GM12873 (cell line): ENCODE results near the gene COMMD4.

Source experiments
- TF ChIP-seq, protein P1 (sequence below): IDR thresholded peaks from 2 replicates; pipeline ENCODE4 v1.5.1; 2012; ENCODE audit warnings: low read depth, mild to moderate bottlenecking, moderate library complexity, low read length, control low read depth; ENCODE audit not compliant: insufficient read depth; ENCODE audit errors: missing control alignments

COMMD4 gene

DNA sequence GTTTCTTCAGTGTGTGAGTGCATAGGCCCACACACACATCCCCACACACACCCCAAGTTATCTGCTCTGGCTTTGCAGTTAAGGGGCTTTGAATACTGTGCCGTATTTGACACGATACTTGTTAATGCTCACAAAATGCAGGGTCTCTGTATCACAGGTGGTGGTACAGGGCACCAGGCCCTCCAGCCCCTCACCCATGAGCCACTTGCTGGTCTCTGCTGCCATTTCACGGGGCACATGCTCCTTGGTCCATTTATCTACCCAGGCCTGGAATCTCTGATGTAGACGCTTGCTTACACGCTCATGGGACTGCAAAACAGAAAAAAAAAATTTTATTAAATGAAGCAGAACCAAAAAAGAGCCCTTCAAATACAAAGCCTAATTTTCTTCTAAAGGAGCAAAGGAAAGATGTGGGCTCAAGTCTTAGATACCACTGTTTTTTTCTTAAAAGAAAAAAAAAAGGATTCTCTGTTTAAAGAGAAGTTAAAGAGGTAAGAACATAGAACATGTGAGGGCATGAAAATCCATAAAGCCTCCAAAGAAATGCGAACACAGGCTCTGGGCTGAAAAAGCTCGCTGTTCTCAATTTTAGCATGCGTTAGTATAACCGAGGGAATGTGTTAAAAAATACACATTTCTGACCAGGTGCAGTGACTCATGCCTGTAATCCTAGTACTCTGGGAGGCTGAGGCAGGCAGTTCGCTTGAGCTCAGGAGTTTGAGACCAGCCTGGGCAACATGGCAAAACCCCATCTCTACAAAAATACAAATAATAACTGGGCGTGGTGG is 36.2 kb downstream of the COMMD4 start:
- TF ChIP-seq, protein P1, sequence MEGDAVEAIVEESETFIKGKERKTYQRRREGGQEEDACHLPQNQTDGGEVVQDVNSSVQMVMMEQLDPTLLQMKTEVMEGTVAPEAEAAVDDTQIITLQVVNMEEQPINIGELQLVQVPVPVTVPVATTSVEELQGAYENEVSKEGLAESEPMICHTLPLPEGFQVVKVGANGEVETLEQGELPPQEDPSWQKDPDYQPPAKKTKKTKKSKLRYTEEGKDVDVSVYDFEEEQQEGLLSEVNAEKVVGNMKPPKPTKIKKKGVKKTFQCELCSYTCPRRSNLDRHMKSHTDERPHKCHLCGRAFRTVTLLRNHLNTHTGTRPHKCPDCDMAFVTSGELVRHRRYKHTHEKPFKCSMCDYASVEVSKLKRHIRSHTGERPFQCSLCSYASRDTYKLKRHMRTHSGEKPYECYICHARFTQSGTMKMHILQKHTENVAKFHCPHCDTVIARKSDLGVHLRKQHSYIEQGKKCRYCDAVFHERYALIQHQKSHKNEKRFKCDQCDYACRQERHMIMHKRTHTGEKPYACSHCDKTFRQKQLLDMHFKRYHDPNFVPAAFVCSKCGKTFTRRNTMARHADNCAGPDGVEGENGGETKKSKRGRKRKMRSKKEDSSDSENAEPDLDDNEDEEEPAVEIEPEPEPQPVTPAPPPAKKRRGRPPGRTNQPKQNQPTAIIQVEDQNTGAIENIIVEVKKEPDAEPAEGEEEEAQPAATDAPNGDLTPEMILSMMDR = no peak

DNA sequence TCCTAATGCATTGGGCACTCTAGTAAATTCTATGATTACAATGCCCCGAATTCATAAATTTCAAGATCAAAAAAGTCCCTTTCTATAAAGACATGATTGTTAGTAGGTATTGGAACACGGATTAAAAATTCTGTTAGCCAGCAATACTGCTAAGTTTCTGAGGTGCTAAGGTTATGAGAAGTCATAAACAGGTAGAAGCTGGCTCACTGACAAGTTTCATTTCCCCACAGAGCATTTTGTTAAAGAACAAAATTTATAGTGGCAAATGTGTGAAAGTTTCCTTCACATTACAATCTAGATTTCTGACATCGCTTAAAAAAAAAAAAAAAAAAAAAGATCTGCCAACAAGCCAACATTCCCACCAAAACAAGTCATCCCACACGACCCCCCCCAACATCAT is 44.9 kb downstream of the COMMD4 start:
- TF ChIP-seq, protein P1 = no peak
